G401.6 (cell line): Measurements from ENCODE around the gene KRT33B.
A peak's percentile ranks its signal among the peaks of the same experiment; 100 is the strongest.

Experiments
- FAIRE-seq: peaks from 2 replicates; lab custom pipeline; 2012; peaks lifted over from hg19 to GRCh38; lab: Jason Lieb, UNC

Gene KRT33B

DNA sequence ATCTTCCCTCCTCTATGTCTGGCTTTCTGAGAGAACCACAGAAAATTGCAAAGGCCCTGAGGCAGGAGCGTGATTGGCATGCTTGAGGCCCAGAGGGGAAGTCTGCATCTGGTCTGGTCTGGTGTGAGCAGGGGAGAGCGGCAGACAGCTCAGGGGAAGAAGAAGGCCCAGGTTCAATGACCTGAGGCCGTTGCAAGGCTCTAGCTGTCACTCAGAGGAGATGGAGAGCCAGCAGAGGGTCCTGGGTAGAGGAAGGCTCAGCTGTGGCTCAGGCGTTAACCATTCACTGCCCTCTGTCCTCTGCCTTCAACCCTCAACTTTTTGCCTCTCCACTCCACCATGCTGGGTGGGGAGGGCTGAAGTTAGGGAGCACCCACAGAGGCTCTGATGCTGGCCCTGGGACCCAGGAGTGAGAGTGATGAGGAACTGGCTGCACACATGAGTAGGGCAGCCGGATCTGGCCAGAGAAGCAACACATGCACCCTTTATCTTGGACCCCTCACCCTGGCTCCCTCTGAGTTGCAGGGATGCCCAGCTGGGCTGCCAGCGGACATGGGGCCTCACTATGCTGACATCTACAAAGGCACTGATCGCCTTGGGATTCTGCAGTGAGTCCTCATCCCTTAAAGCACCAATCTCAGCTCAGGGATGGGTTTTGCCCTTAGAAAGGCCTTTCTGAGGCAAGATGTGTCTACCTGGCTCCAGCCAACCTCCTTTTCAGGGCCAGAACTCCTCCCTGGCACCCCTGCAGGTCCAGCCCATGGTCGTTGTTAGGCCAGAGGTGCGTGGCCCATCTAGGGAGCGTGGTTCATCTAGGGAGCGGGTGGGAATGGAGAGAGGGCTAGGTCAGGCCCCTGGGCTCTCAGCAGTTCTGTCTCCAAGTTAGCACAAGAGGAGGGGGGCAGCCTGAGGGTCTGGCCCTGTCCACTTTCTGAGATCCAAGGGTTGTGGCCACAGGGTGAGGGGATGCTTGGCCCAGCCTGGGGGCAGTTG lies 46.4 kb downstream of the KRT33B start:
- FAIRE-seq, result no peak

DNA sequence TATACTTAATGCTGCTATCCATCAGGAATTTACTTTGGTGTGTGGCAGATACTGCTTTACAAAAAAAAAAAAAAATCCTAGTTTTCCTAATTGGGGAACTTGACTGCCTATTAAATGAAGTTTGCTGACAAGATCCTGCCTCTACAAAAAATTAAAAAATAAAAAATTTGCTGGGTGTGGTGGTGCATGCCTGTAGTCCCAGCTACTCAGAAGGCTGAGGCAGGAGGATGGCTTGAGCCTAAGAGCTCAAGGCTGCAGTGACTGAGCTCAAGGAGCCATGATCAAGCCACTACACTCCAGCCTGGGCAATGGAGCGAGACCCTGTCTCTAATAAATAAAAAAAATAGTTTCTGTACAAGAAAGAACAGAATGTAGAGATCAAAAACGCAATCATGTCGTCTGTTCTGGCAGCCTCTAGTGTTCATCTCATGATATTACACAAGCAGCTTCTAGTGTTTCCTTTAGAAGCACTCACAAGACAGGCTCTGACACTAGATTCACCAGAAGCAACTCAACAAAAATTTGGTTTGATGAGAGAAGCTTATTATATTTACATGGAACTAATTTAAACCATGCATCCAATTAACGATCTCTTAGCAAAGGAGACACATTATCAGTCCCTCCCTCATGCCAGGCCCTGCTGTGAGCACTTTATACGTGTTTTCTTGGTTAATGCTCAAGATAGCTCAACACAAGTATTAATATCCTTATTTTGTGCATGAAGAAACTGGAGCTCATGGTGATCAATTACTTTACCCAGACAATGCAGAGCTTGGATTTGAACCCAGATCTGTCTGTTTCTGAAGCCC lies 47.3 kb downstream of the KRT33B start:
- FAIRE-seq, result peak; percentile 90

DNA sequence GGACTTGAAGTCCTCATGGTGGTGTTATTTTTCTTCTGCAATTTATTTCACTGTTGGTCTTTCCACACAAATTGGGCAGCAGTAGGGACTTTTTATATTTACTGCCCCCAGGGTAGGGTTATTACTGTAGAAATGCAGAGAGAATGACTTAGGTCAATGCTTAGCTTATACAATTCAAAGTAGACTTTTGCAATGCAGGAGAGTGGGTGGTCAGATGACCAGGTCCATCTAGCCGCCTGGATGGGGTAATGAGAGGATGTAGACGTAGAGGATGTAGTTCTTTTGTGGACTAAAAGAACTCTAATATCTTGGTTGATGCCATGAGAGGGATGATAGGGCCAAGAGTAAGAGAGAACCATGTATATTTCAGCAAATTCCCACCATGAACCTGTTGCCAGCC lies 51.4 kb downstream of the KRT33B start:
- FAIRE-seq, result no peak

DNA sequence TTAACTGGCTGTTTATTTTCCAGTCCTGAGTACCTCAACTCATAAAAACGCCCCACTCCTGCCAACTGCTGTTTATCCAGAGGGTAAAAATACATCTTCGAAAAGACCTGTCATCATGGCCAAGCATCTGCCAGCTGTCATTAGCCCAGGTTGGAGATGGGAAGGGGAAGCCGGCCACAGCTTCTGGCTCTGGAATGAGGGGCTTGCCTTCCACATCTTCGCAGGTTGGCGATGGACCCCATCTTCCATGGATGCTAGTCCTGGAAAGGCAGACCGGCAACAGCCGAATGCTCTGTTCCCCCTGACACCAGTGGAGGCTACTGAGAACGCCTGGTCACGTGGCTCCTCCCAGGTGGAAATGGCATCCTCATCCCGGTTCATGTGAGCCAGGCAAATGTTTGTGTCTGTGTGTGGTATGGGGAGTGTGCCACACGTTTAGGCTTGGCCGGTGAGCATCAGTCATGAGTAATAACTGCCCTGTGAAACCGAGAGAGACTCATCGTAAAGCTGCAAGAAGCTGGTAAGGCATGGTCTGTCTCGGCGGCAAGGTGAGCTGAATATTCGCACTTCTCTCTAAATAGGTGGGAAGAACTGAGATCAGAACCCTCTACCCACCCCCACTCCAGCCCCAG lies 53.7 kb downstream of the KRT33B start:
- FAIRE-seq, result no peak

DNA sequence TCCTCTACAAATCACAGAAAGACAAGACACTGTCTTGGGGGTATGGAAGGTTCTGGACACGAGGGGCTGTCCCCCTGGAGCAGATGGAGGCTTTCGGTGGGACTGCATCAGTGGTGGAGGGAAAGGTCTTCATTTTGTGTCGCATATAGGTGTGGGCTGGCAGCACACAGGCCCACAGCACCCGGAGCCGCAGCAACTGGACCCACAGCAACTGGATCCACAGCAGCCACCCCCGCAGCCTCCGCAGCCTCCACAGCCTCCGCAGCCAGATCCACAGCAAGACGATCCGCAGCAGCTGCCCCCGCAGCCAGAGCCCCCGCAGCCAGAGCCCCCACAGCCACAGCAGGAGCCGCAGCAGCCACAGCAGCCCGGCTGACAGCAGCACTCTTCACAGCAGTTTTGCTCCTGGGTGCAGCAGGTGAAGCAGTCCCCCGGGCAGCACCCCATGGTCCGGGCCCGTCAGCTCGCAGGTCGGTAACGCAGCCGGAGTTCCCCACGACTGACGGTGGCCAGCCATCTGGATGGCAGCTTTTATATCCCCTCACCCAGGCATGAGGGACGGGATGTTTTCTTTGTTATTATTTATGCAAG lies 54.3 kb downstream of the KRT33B start, which contains the start of gene KRTAP17-1:
Gene KRTAP17-1 (minus strand): TSS at position 507 of the 591 bp plus-strand sequence. CDS start 60 bp downstream, at position 447.
- no peak for FAIRE-seq
